Myocyte (in vitro differentiated cells): Measurements from ENCODE around the gene MSI2. TPM values are rescaled to one million over a fixed set of nuclear protein-coding genes. Genes with fewer than 3 reads are reported as not detected.
A peak's percentile ranks its signal among the peaks of the same experiment; 100 is the strongest.
"Not testable (repeated sequence)": the region's sequence is repeated elsewhere in the genome, so short reads cannot be mapped to it uniquely, and the experiment has no call there.

Experiments used
- DNase-seq: peaks from one replicate; pipeline ENCODE4 v3.0.0-alpha.2; 2012; ENCODE audit warnings: low read depth
- total RNA-seq: library from RNA; depleted of rRNA; stranded (reverse); fragments of >200 nt; gene quantifications from 2 replicates; pipeline ENCODE4 v1.2.3, GENCODE V29; 2014

MSI2 gene
- total RNA-seq, 1 donor from 2014 or later = 115 TPM

GRCh38 chr17:57288773-57289121 is 32.4 kb downstream of the MSI2 start:
- peak; percentile 54 for DNase-seq

- DNase-seq = peak; percentile 18
Observed at GRCh38 chr17:57289130-57289529, 32.8 kb downstream of the MSI2 start.

- no peak for DNase-seq
Observed at GRCh38 chr17:57289613-57290012, 33.3 kb downstream of the MSI2 start.

- DNase-seq = no peak
Observed at GRCh38 chr17:57290981-57291380, 34.7 kb downstream of the MSI2 start.

- no peak for DNase-seq
Observed at GRCh38 chr17:57292091-57292490, 35.8 kb downstream of the MSI2 start.

GRCh38 chr17:57293077-57293476 is 36.8 kb downstream of the MSI2 start:
- DNase-seq = peak; percentile 33

- no peak for DNase-seq
Observed at GRCh38 chr17:57294101-57294500, 37.8 kb downstream of the MSI2 start.

GRCh38 chr17:57294629-57295501 is 38.5 kb downstream of the MSI2 start:
- DNase-seq = peak; percentile 92

GRCh38 chr17:57295526-57296023 is 39.3 kb downstream of the MSI2 start:
- peak; percentile 51 for DNase-seq

GRCh38 chr17:57296231-57296630 is 39.9 kb downstream of the MSI2 start:
- no peak for DNase-seq

GRCh38 chr17:57299176-57299575 is 42.9 kb downstream of the MSI2 start:
- DNase-seq = no peak

GRCh38 chr17:57300592-57300991 is 44.3 kb downstream of the MSI2 start:
- not testable (repeated sequence) for DNase-seq

GRCh38 chr17:57302690-57303465 is 46.6 kb downstream of the MSI2 start:
- no peak for DNase-seq

GRCh38 chr17:57305144-57305728 is 48.9 kb downstream of the MSI2 start:
- no peak for DNase-seq

GRCh38 chr17:57305908-57306504 is 49.7 kb downstream of the MSI2 start:
- DNase-seq = peak; percentile 43

- DNase-seq = no peak
Observed at GRCh38 chr17:57308543-57309186, 52.3 kb downstream of the MSI2 start.

GRCh38 chr17:57309479-57309878 is 53.2 kb downstream of the MSI2 start:
- no peak for DNase-seq

GRCh38 chr17:57311281-57312216 is 55.2 kb downstream of the MSI2 start:
- DNase-seq = no peak

- DNase-seq = no peak
Observed at GRCh38 chr17:57312242-57312641, 55.9 kb downstream of the MSI2 start.
